ENCODE measurements around the gene SAMD1. TPM values are rescaled to one million over a fixed set of nuclear protein-coding genes. Genes with fewer than 3 reads are reported as not detected.

The SAMD1 gene
- total RNA-seq, 2 experiments from 2014 or later: 124 to 128 TPM

- H3K4me2 ChIP-seq (ENCODE audit: low read length): no peak overlapping the region
- CTCF ChIA-PET (ENCODE audit: unreplicated experiment): interaction anchor here (1.2 kb wide), 1 partner anchor 15 kb away, joined by 3 read pairs; the partner anchor contains the start of gene MISP3
Measured at GRCh38 chr19:14056741-14057356, 33.7 kb downstream of the SAMD1 start.

GRCh38 chr19:14056069-14056666 lies 34.4 kb downstream of the SAMD1 start:
- H3K79me2 ChIP-seq (ENCODE audit: insufficient read depth, low read depth, low read length): no peaks in the 10 kb centered on the region
- intact Hi-C loops (cut with micrococcal nuclease; ENCODE audit: unreplicated experiment): no loop called here
- BruUV-seq (replicated peaks): no TSS peak

More at GRCh38 chr19:14056741-14057356, 33.7 kb downstream of the SAMD1 start:
- BruUV-seq (replicated peaks): no TSS peak
- H3K4me1 ChIP-seq (ENCODE audit: insufficient read depth, low read length, poor library complexity, severe bottlenecking): peaks cover 6% of the 10 kb centered on the region
- no peak overlapping the region for H2AFZ ChIP-seq (ENCODE audit: low read length)
- no peaks in the 10 kb centered on the region for H3K9me3 ChIP-seq (ENCODE audit: low read length)
- no peak overlapping the region for H3K4me3 ChIP-seq (ENCODE audit: low read depth, low read length, poor library complexity, severe bottlenecking)
- H4K20me1 ChIP-seq (ENCODE audit: insufficient read depth, low read length): no peaks in the 10 kb centered on the region
- no peaks in the 10 kb centered on the region for H3K9me2 ChIP-seq (ENCODE audit: insufficient read depth, low read length)
- H3K79me2 ChIP-seq (ENCODE audit: insufficient read depth, low read depth, low read length): no peaks in the 10 kb centered on the region
- no peak for TF ChIP-seq EZH2phosphoT487 (IDR thresholded peaks at IDR 0.05; ENCODE audit: borderline replicate concordance, low read depth, low read length)
- TF ChIP-seq CTCF (conservative IDR thresholded peaks at IDR 0.05; ENCODE audit: low read length): no peak
- no peak for DNase-seq (ENCODE audit: low spot score)
- POLR2A ChIA-PET: interaction anchor here (0.5 kb wide), 1 partner anchor 349 kb away, joined by 6 read pairs; no protein-coding TSS in a partner anchor
- no peaks in the 10 kb centered on the region for H3K36me3 ChIP-seq (ENCODE audit: insufficient read depth, low read length)
- no peak overlapping the region for H3K27ac ChIP-seq (ENCODE audit: low read depth, low read length, poor library complexity, severe bottlenecking)
- intact Hi-C loops (cut with micrococcal nuclease; ENCODE audit: unreplicated experiment): no loop called here

More at GRCh38 chr19:14056069-14056666, 34.4 kb downstream of the SAMD1 start:
- CTCF ChIA-PET (ENCODE audit: unreplicated experiment): interaction anchor here (1.2 kb wide), 1 partner anchor 16 kb away, joined by 3 read pairs; the partner anchor contains the start of gene MISP3
- TF ChIP-seq EZH2phosphoT487 (IDR thresholded peaks at IDR 0.05; ENCODE audit: borderline replicate concordance, low read depth, low read length): no peak
- no peak for TF ChIP-seq CTCF (conservative IDR thresholded peaks at IDR 0.05; ENCODE audit: low read length)
- H4K20me1 ChIP-seq (ENCODE audit: insufficient read depth, low read length): no peaks in the 10 kb centered on the region
- H3K36me3 ChIP-seq (ENCODE audit: insufficient read depth, low read length): no peaks in the 10 kb centered on the region
- no peak overlapping the region for H3K4me3 ChIP-seq (ENCODE audit: low read depth, low read length, poor library complexity, severe bottlenecking)
- POLR2A ChIA-PET: interaction anchor here (0.5 to 0.6 kb wide), 2 partner anchors 334 to 347 kb away, joined by 5 to 6 read pairs; no protein-coding TSS in a partner anchor
- H3K4me2 ChIP-seq (ENCODE audit: low read length): no peak overlapping the region
- H3K9me3 ChIP-seq (ENCODE audit: low read length): no peaks in the 10 kb centered on the region
- peaks cover 6% of the 10 kb centered on the region for H3K4me1 ChIP-seq (ENCODE audit: insufficient read depth, low read length, poor library complexity, severe bottlenecking)
- no peaks in the 10 kb centered on the region for H3K9me2 ChIP-seq (ENCODE audit: insufficient read depth, low read length)
- no peak overlapping the region for H2AFZ ChIP-seq (ENCODE audit: low read length)
- H3K27ac ChIP-seq (ENCODE audit: low read depth, low read length, poor library complexity, severe bottlenecking): no peak overlapping the region
- no peak for DNase-seq (ENCODE audit: low spot score)
